ENCODE measurements around the gene CCDC107. TPM values are rescaled to one million over a fixed set of nuclear protein-coding genes. Genes with fewer than 3 reads are reported as not detected.

Gene CCDC107
- total RNA-seq, 3 donors from 2014 or later = 11.1 to 12.5 (median 12.0) TPM

DNA sequence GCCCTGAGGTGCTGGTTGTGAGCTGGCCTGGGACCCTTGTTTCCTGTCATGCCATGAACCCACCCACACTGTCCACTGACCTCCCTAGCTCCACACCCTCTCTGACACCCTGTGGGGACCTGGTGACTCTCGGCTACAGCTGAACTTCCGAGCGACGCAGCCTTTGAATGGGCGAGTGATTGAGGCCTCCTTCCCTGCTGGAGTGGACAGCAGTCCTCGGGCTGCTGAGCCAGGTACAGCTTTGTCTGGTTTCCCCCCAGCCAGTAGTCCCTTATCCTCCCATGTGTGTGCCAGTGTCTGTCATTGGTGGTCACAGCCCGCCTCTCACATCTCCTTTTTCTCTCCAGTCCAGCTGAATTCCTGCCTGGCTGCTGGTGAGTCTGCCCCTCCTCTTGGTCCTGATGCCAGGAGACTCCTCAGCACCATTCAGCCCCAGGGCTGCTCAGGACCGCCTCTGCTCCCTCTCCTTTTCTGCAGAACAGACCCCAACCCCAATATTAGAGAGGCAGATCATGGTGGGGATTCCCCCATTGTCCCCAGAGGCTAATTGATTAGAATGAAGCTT lies 21.8 kb downstream of the CCDC107 start:
- Mint-ChIP-seq H3K36me3 (ENCODE audit: insufficient read depth) (no peaks in the 10 kb centered on the region), H3K9me3 (no peaks in the 10 kb centered on the region), H3K4me3 (no peak overlapping the region), H3K4me1 (ENCODE audit: low read depth) (peaks cover 4% of the 10 kb centered on the region), H3K27me3 (ENCODE audit: low read depth) (peaks cover 4% of the 10 kb centered on the region)
- no peak for DNase-seq
- no peak for ATAC-seq

GRCh38 chr9:35680331-35681105 lies 22.4 kb downstream of the CCDC107 start:
- ATAC-seq = no peak
- Mint-ChIP-seq H3K27me3 (ENCODE audit: low read depth) (peaks cover 4% of the 10 kb centered on the region), H3K9me3 (no peaks in the 10 kb centered on the region), H3K4me1 (ENCODE audit: low read depth) (peaks cover 4% of the 10 kb centered on the region), H3K36me3 (ENCODE audit: insufficient read depth) (no peaks in the 10 kb centered on the region), H3K4me3 (no peak overlapping the region)
- no peak for DNase-seq

GRCh38 chr9:35681341-35682002 lies 23.4 kb downstream of the CCDC107 start:
- peaks cover under 1% of the 10 kb centered on the region for H3K27me3 Mint-ChIP-seq (ENCODE audit: low read depth)
- no peaks in the 10 kb centered on the region for H3K9me3 Mint-ChIP-seq
- DNase-seq = no peak
- H3K36me3 Mint-ChIP-seq (ENCODE audit: insufficient read depth) = no peaks in the 10 kb centered on the region
- no peak for ATAC-seq
- H3K4me1 Mint-ChIP-seq (ENCODE audit: low read depth) = peaks cover under 1% of the 10 kb centered on the region
- H3K4me3 Mint-ChIP-seq = no peak overlapping the region

DNA sequence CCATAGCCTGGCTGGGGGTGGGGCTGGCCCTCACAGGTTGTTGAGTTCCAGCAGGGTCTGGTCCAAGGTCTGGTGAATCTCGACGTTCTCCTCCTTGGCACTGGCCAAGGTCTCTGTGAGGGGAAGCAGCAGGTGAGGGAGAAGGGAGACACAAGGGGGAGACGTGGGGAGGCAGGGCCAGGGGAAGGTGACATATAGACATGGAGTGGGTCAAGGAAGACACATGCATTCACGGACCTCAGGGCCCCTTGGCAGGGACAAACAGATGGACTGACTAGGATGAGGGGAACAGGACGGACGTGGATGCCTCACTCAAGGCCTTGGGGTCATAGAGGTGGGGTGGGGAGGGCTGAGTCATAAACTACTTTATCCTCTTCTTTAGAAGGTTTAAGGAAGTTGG lies 24.0 kb downstream of the CCDC107 start:
- ATAC-seq (no peak), DNase-seq (no peak)
- Mint-ChIP-seq H3K27me3 (ENCODE audit: low read depth) (no peaks in the 10 kb centered on the region), H3K9me3 (no peaks in the 10 kb centered on the region), H3K4me3 (no peak overlapping the region), H3K36me3 (ENCODE audit: insufficient read depth) (no peaks in the 10 kb centered on the region), H3K4me1 (ENCODE audit: low read depth) (peaks cover 3% of the 10 kb centered on the region)

- no peaks in the 10 kb centered on the region for H3K36me3 Mint-ChIP-seq (ENCODE audit: insufficient read depth)
Observed at GRCh38 chr9:35682520-35683315, 24.6 kb downstream of the CCDC107 start.

DNA sequence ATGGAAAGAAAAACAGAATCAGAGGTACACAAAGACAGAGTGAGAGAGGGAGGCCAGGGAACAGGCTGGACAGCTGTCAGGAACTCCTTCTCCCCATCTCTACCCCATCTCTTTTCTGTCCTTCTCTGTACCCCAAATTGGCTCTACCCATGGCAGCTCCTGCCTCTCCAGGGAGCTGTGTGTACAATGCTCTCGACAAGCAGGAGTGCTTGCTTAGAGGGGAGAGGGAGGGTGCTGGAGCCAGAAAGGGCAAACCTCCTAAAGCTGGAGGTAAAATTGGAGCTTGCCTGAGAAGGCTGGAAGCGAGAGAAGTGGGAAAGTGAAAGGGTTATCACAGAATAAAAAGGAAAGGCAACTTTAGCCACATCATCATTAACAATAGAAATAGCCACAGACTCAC lies 25.2 kb downstream of the CCDC107 start:
- DNase-seq (no peak), ATAC-seq (no peak)
- Mint-ChIP-seq H3K9me3 (no peaks in the 10 kb centered on the region), H3K27me3 (ENCODE audit: low read depth) (no peaks in the 10 kb centered on the region), H3K4me1 (ENCODE audit: low read depth) (peaks cover 7% of the 10 kb centered on the region), H3K36me3 (ENCODE audit: insufficient read depth) (no peaks in the 10 kb centered on the region), H3K4me3 (no peak overlapping the region)

More at GRCh38 chr9:35682520-35683315, 24.6 kb downstream of the CCDC107 start:
- no peak for DNase-seq
- H3K4me3 Mint-ChIP-seq = no peak overlapping the region
- ATAC-seq = no peak
- no peaks in the 10 kb centered on the region for H3K9me3 Mint-ChIP-seq
- H3K4me1 Mint-ChIP-seq (ENCODE audit: low read depth) = peaks cover 3% of the 10 kb centered on the region
- H3K27me3 Mint-ChIP-seq (ENCODE audit: low read depth) = no peaks in the 10 kb centered on the region

DNA sequence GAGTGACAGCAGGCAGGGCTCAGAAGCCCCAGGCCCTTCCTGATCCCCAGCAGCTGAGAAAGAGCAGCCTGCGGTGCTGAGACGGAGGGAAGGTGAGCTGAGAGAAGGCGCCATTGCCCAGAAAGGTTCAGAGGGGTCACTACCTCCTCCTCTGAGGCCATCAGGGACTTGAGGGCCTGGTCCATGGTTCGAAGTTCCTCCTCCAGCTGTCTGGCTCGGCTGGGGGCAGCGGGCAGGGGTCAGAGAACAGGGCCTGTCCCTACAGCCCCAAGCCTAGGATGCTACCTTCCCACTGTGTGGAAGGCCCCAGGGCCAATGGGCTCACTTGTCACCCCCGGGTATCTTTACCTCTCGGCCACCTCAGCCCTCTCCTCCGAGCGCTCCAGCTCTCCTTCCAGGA lies 26.8 kb downstream of the CCDC107 start:
- DNase-seq = no peak

GRCh38 chr9:35685506-35685905 lies 27.4 kb downstream of the CCDC107 start:
- H3K36me3 Mint-ChIP-seq (ENCODE audit: insufficient read depth) = no peaks in the 10 kb centered on the region

More for the DNA sequence above, 26.8 kb downstream of the CCDC107 start:
- no peaks in the 10 kb centered on the region for H3K27me3 Mint-ChIP-seq (ENCODE audit: low read depth)
- no peak overlapping the region for H3K4me3 Mint-ChIP-seq
- H3K9me3 Mint-ChIP-seq = no peaks in the 10 kb centered on the region
- peaks cover 16% of the 10 kb centered on the region for H3K4me1 Mint-ChIP-seq (ENCODE audit: low read depth)
- ATAC-seq = no peak
- H3K36me3 Mint-ChIP-seq (ENCODE audit: insufficient read depth) = no peaks in the 10 kb centered on the region

DNA sequence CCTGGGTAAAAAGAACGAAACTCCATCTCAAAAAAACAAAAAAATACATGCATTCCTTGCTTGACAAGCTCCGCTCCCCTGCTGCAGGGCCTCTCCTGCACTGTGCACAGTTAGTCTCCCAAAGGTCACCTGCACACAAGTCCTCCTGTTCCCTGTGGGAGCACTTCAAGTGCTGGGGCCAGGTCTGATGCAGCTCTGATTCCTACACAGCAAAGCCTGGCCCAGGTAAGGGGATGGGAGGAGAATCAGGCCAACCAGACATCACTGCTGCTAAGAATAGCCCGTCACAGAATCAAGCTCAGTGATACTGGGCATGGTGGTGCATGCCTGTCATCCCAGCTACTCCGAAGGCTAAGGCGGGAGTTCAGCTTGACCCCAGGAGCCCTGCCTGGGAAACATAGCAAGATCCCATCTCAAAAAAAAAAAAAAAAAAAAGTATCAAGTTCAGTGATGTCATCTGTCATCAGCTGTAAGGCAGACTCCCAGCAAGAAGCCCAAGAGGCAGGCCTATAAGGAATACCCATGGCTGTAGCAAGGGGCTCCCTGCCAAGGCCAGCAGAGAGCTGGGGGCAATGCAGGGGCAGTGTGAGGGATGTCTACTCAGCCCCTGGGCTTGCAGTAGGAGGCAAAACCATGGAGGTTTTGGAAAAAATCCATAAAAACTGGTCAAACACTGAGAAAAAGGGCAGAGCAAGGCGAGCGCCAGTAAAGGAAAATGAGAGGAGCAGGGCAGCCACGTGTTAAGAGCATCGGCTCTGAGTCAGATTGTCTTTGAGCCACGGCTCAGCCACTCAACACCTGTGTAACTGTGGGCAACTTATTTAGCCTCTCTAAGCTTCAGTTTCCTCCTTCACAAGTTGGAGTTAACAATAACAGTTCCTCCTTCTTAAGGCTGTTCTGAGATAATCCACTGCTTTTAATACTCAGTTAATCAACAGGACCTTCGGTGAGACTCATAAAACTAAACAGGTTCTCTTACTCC lies 28.4 kb downstream of the CCDC107 start:
- peaks cover 19% of the 10 kb centered on the region for H3K4me1 Mint-ChIP-seq (ENCODE audit: low read depth)
- H3K27me3 Mint-ChIP-seq (ENCODE audit: low read depth) = no peaks in the 10 kb centered on the region
- ATAC-seq = no peak
- no peaks in the 10 kb centered on the region for H3K36me3 Mint-ChIP-seq (ENCODE audit: insufficient read depth)
- DNase-seq = no peak
- H3K4me3 Mint-ChIP-seq = no peak overlapping the region
- H3K9me3 Mint-ChIP-seq = no peaks in the 10 kb centered on the region

More at GRCh38 chr9:35685506-35685905, 27.4 kb downstream of the CCDC107 start:
- H3K4me1 Mint-ChIP-seq (ENCODE audit: low read depth) = peaks cover 16% of the 10 kb centered on the region
- H3K9me3 Mint-ChIP-seq = no peaks in the 10 kb centered on the region
- DNase-seq (no peak), ATAC-seq (no peak)
- no peaks in the 10 kb centered on the region for H3K27me3 Mint-ChIP-seq (ENCODE audit: low read depth)
- no peak overlapping the region for H3K4me3 Mint-ChIP-seq

- Mint-ChIP-seq H3K4me1 (ENCODE audit: low read depth) (peaks cover 20% of the 10 kb centered on the region), H3K9me3 (no peaks in the 10 kb centered on the region), H3K4me3 (no peak overlapping the region), H3K27me3 (ENCODE audit: low read depth) (no peaks in the 10 kb centered on the region), H3K36me3 (ENCODE audit: insufficient read depth) (no peaks in the 10 kb centered on the region)
- DNase-seq (no peak), ATAC-seq (no peak)
Observed at GRCh38 chr9:35687306-35687705, 29.2 kb downstream of the CCDC107 start.

- H3K27me3 Mint-ChIP-seq (ENCODE audit: low read depth) = no peaks in the 10 kb centered on the region
- ATAC-seq (no peak), DNase-seq (no peak)
- no peaks in the 10 kb centered on the region for H3K9me3 Mint-ChIP-seq
- H3K4me1 Mint-ChIP-seq (ENCODE audit: low read depth) = peaks cover 20% of the 10 kb centered on the region
- no peaks in the 10 kb centered on the region for H3K36me3 Mint-ChIP-seq (ENCODE audit: insufficient read depth)
- no peak overlapping the region for H3K4me3 Mint-ChIP-seq
Observed at GRCh38 chr9:35687972-35688557, 30.0 kb downstream of the CCDC107 start.

GRCh38 chr9:35688558-35689541 lies 30.8 kb downstream of the CCDC107 start:
- no peak for DNase-seq
- H3K27me3 Mint-ChIP-seq (ENCODE audit: low read depth) = no peaks in the 10 kb centered on the region
- peak overlapping the region; percentile 61 for H3K4me3 Mint-ChIP-seq

More at GRCh38 chr9:35688558-35689541, 30.8 kb downstream of the CCDC107 start:
- Mint-ChIP-seq H3K9me3 (no peaks in the 10 kb centered on the region), H3K4me1 (ENCODE audit: low read depth) (peaks cover 20% of the 10 kb centered on the region), H3K36me3 (ENCODE audit: insufficient read depth) (no peaks in the 10 kb centered on the region)
- peak; percentile 85 to 90 for ATAC-seq

All from activated T-cell treated with anti-CD3 and anti-CD28 coated beads, Interleukin-2, amount 50 U/mL, for 4 hours (primary cell).